ENCODE data around the gene KNTC1. TPM values are rescaled to one million over a fixed set of nuclear protein-coding genes. Genes with fewer than 3 reads are reported as not detected.

KNTC1 gene
- total and polyA plus RNA-seq, 2 of the 13 experiments (the other 11 are each of a cell fraction or from before 2014, with no cell fraction given): 45.1 to 57.6 TPM

- TF ChIP-seq NCOA2 (CRISPR knock-in tag; IDR thresholded peaks at IDR 0.05) (no peak; the same call in 1 of the 2 replicates), RBFOX2 (IDR thresholded peaks at IDR 0.05; ENCODE audit: low read depth, low read length) (peak; percentile 86), RARG (CRISPR knock-in tag; IDR thresholded peaks at IDR 0.05; ENCODE audit: low read depth) (no peak), MAF1 (CRISPR knock-in tag; IDR thresholded peaks at IDR 0.05; ENCODE audit: borderline replicate concordance) (no peak), ZKSCAN1 (IDR thresholded peaks at IDR 0.05; ENCODE audit: low read length) (0 out of 2 replicates have a peak, but pooled peaks have one; percentile 6), SOX13 (IDR thresholded peaks at IDR 0.05) (no peak), SOX13 (CRISPR knock-in tag; conservative IDR thresholded peaks at IDR 0.05 in 1 of 2, IDR thresholded peaks at IDR 0.05 in 1 of 2) (0 out of 4 replicates have a peak, but pooled peaks of 1 of the 2 experiments have one; percentile 24), KLF9 (CRISPR knock-in tag; IDR thresholded peaks at IDR 0.05; ENCODE audit: low read depth) (0 out of 2 replicates have a peak, but pooled peaks have one; percentile 46), ATF5 (CRISPR knock-in tag; IDR thresholded peaks at IDR 0.05; ENCODE audit: low read depth) (no peak), JARID2 (CRISPR knock-in tag; IDR thresholded peaks at IDR 0.05; ENCODE audit: insufficient replicate concordance) (no peak), KIAA2018 (CRISPR knock-in tag; IDR thresholded peaks at IDR 0.05; ENCODE audit: borderline replicate concordance) (no peak), ZNF547 (CRISPR knock-in tag; IDR thresholded peaks at IDR 0.05) (peak; percentile 94), BCL6 (CRISPR knock-in tag; IDR thresholded peaks at IDR 0.05) (0 out of 2 replicates have a peak, but pooled peaks have one; percentile 18), ZFYVE20 (CRISPR knock-in tag; IDR thresholded peaks at IDR 0.05; ENCODE audit: borderline replicate concordance, low read depth) (no peak), SPEN (CRISPR knock-in tag; IDR thresholded peaks at IDR 0.05; ENCODE audit: low read depth) (peak; percentile 65; the same call in 1 of the 2 replicates)
- TF ChIP-seq, protein P1, sequence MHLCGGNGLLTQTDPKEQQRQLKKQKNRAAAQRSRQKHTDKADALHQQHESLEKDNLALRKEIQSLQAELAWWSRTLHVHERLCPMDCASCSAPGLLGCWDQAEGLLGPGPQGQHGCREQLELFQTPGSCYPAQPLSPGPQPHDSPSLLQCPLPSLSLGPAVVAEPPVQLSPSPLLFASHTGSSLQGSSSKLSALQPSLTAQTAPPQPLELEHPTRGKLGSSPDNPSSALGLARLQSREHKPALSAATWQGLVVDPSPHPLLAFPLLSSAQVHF (CRISPR knock-in tag; IDR thresholded peaks at IDR 0.05): no peak; the same call in 1 of the 2 replicates
These were observed at the start of gene KNTC1, which contains the start of gene RSRC2 (continued) for GRCh38 chr12:122526683-122527477.

Data from HepG2 (cell line).